Thoracic aorta (tissue), 2 donors: ENCODE results near the gene ECEL1. TPM values are rescaled to one million over a fixed set of nuclear protein-coding genes. Genes with fewer than 3 reads are reported as not detected.

Source experiments
- ATAC-seq: fragments of 150-250 bp; one replicate; pipeline ENCODE4 v1.8.0; 2017; ENCODE audit warnings: low read depth; ENCODE audit not compliant: insufficient number of reproducible peaks, low FRiP score
- DNase-seq: peaks from one replicate; pipeline ENCODE4 v3.0.0-alpha.2; 2020; ENCODE audit warnings: low spot score
- H3K27ac ChIP-seq, 2 donors: fragments of 200-600 bp; sonication (generic); 1 replicate in 1 of 2; 2 replicates in 1 of 2; pipeline ENCODE4 v1.5.1; 2016; ENCODE audit warnings: mild to moderate bottlenecking in 2 of 2, moderate library complexity in 2 of 2
- H3K27me3 ChIP-seq: fragments of 200-600 bp; sonication (generic); replicated peaks from 2 replicates; pipeline ENCODE4 v1.6.0; 2016; ENCODE audit warnings: mild to moderate bottlenecking; ENCODE audit not compliant: insufficient read depth
- H3K36me3 ChIP-seq: fragments of 200-600 bp; sonication (generic); one replicate; pipeline ENCODE4 v1.5.1; 2016
- H3K4me1 ChIP-seq, 2 donors: fragments of 200-600 bp; sonication (generic); 1 replicate in 1 of 2; 2 replicates in 1 of 2; pipeline versions ENCODE4 v1.5.1 to v1.6.0; 2016; ENCODE audit warnings: low read depth in 2 of 2, mild to moderate bottlenecking in 1 of 2; ENCODE audit not compliant: control insufficient read depth in 1 of 2
- H3K4me3 ChIP-seq: fragments of 200-600 bp; sonication (generic); 2 replicates; pipeline ENCODE4 v1.5.1; 2016; ENCODE audit warnings: mild to moderate bottlenecking
- H3K9me3 ChIP-seq: fragments of 200-600 bp; sonication (generic); 2 replicates; pipeline ENCODE4 v1.5.1; 2016
- total RNA-seq, 2 donors: library from RNA; depleted of rRNA; stranded (reverse); fragments of >200 nt; gene quantifications; one replicate each; pipeline versions ENCODE4 v1.1.0 to v1.2.3, GENCODE V29; 2016
- TF ChIP-seq, protein P1 (sequence below): fragments of 200-600 bp; sonication (generic); IDR thresholded peaks from one replicate; pipeline ENCODE4 v1.5.1; 2019; ENCODE audit warnings: antibody characterized with exemption

The ECEL1 gene
- total RNA-seq, 2 donors from 2014 or later, result 1.6 to 2.8 TPM

DNA sequence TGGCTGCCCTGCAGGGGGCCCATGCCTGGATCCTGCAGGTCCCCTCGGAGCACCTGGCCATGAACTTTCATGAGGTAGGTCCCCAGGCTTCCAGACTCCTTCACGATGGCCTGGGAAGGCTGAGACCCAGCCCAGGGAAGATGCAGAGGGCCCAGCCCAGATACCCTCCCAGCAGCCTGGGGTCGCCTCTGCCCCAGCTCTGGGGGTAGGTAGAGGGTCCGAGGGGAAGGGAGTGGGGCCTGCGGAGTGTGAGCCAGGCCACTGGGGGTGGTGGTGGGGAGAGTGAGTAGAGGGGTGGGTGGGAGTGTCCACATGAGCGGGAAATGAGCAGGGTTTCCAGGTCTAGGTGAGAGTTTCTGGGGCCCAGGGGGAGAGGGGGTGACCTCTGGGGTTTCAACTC, 37.1 kb upstream of the ECEL1 start:
- Histone ChIP-seq H3K4me1 (peaks cover 7 to 33% of the 10 kb centered on the region in 2 donors), H3K27me3 (peaks cover 17% of the 10 kb centered on the region), H3K36me3 (no peaks in the 10 kb centered on the region), H3K4me3 (no peak overlapping the region), H3K27ac (no peak overlapping the region), H3K9me3 (no peaks in the 10 kb centered on the region)
- ATAC-seq (no peak), DNase-seq (no peak)
- TF ChIP-seq, protein P1, sequence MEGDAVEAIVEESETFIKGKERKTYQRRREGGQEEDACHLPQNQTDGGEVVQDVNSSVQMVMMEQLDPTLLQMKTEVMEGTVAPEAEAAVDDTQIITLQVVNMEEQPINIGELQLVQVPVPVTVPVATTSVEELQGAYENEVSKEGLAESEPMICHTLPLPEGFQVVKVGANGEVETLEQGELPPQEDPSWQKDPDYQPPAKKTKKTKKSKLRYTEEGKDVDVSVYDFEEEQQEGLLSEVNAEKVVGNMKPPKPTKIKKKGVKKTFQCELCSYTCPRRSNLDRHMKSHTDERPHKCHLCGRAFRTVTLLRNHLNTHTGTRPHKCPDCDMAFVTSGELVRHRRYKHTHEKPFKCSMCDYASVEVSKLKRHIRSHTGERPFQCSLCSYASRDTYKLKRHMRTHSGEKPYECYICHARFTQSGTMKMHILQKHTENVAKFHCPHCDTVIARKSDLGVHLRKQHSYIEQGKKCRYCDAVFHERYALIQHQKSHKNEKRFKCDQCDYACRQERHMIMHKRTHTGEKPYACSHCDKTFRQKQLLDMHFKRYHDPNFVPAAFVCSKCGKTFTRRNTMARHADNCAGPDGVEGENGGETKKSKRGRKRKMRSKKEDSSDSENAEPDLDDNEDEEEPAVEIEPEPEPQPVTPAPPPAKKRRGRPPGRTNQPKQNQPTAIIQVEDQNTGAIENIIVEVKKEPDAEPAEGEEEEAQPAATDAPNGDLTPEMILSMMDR, result no peak

DNA sequence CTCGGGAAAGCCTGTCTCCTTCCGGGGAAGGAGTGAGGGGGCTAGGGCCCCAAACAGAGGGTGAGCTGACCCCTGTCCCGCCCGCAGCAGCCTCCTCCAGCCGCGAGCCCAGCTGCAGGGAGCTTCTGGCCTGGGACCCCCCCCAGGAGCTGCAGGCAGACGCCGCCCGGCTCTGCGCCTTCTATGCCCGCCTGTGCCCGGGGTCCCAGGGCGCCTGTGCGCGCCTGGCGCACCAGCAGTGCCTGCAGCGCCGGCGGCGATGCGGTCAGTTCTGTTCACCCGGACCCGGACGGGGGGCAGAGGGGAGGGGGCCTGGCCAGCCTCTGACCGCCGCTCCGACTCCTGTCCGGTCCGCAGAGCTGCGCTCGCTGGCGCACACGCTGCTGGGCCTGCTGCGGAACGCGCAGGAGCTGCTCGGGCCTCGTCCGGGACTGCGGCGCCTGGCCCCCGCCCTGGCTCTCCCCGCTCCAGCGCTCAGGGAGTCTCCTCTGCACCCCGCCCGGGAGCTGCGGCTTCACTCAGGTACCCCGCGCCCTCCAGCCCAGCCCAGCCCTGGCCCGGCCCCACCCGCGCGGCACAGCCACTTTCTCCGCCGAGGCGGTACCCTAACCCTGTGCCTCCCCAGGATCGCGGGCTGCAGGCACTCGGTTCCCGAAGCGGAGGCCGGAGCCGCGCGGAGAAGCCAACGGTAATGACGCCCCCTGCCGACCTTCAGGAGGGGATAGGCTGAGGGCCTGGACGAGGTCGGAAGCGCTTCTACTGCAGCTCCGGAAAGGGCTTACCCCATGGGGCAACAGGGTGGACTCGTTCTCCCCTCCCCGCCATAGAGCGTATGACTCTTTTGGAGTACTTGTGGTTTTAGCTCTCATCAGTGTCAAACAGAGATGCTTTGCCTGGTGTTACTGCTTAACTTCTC, 36.3 kb upstream of the ECEL1 start:
- Histone ChIP-seq H3K9me3 (no peaks in the 10 kb centered on the region), H3K27me3 (peaks cover 17% of the 10 kb centered on the region), H3K36me3 (no peaks in the 10 kb centered on the region), H3K27ac (no peak overlapping the region), H3K4me1 (peaks cover 7 to 33% of the 10 kb centered on the region in 2 donors), H3K4me3 (peak overlapping the region; percentile 54)
- TF ChIP-seq, protein P1, result no peak
- ATAC-seq (no peak), DNase-seq (no peak)

DNA sequence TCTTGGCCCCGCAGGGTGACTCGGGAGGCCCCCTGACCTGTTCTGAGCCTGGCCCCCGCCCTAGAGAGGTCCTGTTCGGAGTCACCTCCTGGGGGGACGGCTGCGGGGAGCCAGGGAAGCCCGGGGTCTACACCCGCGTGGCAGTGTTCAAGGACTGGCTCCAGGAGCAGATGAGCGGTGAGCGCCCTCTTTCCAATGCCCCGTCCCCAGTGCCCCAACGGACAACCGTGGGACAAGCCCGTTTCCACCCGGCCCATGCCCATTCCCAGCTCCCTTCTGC, 35.7 kb upstream of the ECEL1 start:
- peaks cover 17% of the 10 kb centered on the region for H3K27me3 ChIP-seq
- H3K4me1 ChIP-seq, result peaks cover 7 to 33% of the 10 kb centered on the region in 2 donors
- H3K27ac ChIP-seq, result no peak overlapping the region
- no peaks in the 10 kb centered on the region for H3K36me3 ChIP-seq
- ATAC-seq, result no peak
- peak overlapping the region; percentile 54 for H3K4me3 ChIP-seq
- H3K9me3 ChIP-seq, result no peaks in the 10 kb centered on the region
- TF ChIP-seq, protein P1, result no peak
- DNase-seq, result no peak

DNA sequence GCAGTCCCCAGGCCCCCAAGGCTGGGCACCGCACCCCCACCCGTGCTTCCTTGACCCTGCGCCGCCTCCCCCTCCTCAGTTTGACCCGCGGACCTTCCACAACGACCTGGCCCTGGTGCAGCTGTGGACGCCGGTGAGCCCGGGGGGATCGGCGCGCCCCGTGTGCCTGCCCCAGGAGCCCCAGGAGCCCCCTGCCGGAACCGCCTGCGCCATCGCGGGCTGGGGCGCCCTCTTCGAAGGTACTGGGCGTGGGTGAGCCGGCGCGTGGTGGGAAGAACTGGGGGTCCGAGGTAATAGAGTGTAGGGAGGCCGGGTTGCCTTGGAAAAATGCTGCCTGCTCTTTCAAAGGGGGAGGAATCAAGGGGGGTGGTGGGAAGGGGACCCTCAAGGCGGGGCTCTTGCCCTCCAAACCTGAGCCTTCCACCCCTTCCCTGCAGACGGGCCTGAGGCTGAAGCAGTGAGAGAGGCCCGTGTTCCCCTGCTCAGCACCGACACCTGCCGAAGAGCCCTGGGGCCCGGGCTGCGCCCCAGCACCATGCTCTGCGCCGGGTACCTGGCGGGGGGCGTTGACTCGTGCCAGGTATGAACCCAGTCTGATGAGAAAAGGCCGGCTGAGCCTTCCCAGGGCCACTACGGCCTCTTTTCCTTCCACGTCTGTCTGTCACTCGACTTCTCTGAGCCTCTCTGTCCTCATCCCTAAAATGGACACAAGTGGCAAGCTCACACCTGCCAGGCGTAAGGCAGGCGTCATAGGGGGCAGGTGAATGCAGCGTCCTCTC, 35.2 kb upstream of the ECEL1 start:
- TF ChIP-seq, protein P1, result no peak
- ATAC-seq (no peak), DNase-seq (no peak)
- Histone ChIP-seq H3K9me3 (no peaks in the 10 kb centered on the region), H3K4me3 (peak overlapping the region; percentile 65), H3K36me3 (no peaks in the 10 kb centered on the region), H3K27me3 (peaks cover 17% of the 10 kb centered on the region), H3K4me1 (peaks cover 7 to 33% of the 10 kb centered on the region in 2 donors), H3K27ac (no peak overlapping the region)

DNA sequence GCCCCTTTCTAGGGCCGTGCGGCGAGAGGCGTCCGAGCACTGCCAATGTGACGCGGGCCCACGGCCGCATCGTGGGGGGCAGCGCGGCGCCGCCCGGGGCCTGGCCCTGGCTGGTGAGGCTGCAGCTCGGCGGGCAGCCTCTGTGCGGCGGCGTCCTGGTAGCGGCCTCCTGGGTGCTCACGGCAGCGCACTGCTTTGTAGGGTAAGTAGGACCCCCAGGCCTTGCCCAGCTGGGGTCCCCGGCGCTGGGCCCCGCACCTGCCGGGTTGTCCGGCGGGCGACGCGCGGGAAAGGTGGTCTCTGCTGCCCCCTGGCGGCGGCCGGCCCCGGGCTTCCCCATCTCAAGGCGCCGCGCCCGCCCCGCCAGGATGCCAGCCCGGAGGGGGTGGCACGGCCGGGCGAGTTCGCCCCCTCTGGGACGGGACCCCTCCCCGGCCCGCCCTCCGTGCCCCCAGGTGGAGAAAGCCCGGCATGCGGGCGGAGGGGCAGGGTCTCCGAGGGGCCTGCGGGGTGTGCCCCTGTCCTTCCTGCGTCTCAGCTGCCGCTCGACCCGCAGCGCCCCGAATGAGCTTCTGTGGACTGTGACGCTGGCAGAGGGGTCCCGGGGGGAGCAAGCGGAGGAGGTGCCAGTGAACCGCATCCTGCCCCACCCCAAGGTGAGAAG, 34.5 kb upstream of the ECEL1 start:
- H3K27ac ChIP-seq, result no peak overlapping the region
- TF ChIP-seq, protein P1, result peak; percentile 89
- peaks cover 17% of the 10 kb centered on the region for H3K27me3 ChIP-seq
- ATAC-seq, result no peak
- no peaks in the 10 kb centered on the region for H3K36me3 ChIP-seq
- H3K9me3 ChIP-seq, result no peaks in the 10 kb centered on the region
- H3K4me3 ChIP-seq, result peak overlapping the region; percentile 65
- no peak for DNase-seq
- H3K4me1 ChIP-seq, result peaks cover 7 to 33% of the 10 kb centered on the region in 2 donors
